ENCODE results near the gene RPL6.

RPL6 gene

DNA sequence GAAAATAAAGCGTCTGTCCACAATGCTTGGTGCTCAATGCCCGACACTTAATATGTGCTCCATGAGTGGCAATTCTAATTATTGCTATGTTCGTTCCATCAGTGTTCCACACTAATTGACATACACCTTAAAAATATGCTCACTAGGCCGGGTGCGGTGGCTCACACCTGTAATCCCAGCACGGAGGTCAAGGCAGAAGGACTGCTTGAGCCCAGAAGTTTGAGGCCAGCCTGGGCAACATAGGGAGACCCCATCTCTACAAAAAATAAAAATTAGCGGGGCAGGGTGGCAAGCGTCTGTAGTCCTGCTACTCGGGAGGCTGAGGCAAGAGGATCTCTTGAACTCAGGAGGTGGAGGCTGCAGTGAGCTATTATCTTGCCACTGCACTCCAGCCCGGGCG, 26.5 kb downstream of the RPL6 start:
- H3K4me3 ChIP-seq (ENCODE audit: low read length) = peak overlapping the region; percentile 55
- DNase-seq (ENCODE audit: low read depth) = no peak
- TF ChIP-seq CTCF (IDR thresholded peaks at IDR 0.05; ENCODE audit: insufficient read depth, low read depth, low read length, missing control alignments) = no peak

DNA sequence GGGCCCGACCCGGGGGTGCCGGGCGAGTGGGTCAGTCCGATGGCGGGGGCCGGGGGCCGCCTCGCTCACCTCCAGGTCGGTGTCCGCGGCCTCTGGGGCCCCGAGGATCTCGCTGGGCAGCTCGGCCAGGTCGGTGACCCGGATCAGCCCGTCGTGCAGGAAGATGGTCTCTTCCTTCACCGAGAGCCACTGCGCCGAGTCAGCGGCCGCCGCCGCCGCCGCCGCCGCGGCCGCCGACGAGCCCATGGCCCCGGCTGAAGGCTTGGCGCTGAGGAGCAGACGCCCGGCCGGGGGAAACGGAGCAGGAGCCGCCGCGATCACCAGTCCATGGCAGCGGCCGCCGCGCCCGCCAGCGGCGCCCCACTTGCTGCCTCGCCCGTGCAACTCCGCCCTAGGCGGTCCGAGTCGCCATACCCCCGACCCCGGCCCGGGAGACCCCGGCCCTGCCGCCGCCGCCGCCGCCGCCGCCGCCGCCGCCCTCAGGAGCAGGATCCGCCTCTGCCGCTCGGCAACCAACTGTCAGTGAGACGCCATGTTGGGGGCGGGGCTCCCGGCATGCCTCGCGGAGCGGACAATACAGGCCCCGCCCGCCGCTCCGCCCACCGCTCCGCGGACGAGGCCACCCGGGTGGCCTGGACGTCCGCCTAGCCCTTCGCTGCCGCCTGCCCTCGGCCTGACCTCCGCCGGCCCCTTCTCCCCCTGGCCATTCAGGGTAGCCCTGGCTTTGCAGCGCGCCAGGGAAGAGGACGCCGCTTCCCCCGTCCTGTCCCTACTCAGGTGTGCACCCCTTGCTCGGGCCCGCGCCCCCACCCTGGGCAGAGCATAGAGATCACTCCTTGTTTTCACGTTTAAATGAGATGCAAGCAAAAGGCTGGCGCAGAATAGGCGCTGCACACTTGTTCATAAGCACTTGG, 27.3 kb downstream of the RPL6 start, which contains the start of gene HECTD4:
HECTD4 (minus strand) TSS at position 549 of the 914 bp plus-strand sequence; CDS start at position 246, 303 bp downstream.
- H3K4me3 ChIP-seq (ENCODE audit: low read length) = peak within 1 kb of the TSS; percentile 68
- no peak for TF ChIP-seq CTCF (IDR thresholded peaks at IDR 0.05; ENCODE audit: insufficient read depth, low read depth, low read length, missing control alignments)
- peak; percentile 87 for DNase-seq (ENCODE audit: low read depth)

DNA sequence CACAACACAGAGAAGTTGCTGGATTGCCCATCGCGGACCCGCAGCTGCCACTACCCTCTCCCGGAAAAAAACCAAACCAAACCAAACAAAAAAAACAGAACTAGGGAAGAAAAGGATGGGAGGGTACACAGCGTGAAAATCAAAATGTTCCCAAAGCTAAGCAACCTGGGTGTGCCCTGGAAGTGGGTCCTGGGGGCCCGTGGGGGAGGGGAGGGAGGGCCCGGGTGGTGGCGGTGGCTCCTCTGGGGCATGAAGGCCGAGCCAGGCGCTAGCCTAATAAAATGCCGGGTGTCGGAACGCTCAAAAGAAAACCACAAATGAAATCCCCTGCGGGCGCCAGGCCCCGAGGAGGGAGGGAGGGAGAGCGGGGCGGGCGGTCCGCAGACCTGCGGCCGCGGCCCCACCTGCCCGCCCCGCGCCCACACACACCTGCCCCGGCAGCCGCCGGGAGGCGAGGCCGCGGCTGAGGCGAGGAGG, 28.0 kb downstream of the RPL6 start:
- peak; percentile 18 for DNase-seq (ENCODE audit: low read depth)
- no peak for TF ChIP-seq CTCF (IDR thresholded peaks at IDR 0.05; ENCODE audit: insufficient read depth, low read depth, low read length, missing control alignments)

GRCh38 chr12:112380663-112381405, 28.6 kb downstream of the RPL6 start:
- no peak for DNase-seq (ENCODE audit: low read depth)
- TF ChIP-seq CTCF (IDR thresholded peaks at IDR 0.05; ENCODE audit: insufficient read depth, low read depth, low read length, missing control alignments) = no peak
- peak overlapping the region; percentile 68 for H3K4me3 ChIP-seq (ENCODE audit: low read length)

More for the DNA sequence above, 28.0 kb downstream of the RPL6 start:
- H3K4me3 ChIP-seq (ENCODE audit: low read length) = peak overlapping the region; percentile 68

DNA sequence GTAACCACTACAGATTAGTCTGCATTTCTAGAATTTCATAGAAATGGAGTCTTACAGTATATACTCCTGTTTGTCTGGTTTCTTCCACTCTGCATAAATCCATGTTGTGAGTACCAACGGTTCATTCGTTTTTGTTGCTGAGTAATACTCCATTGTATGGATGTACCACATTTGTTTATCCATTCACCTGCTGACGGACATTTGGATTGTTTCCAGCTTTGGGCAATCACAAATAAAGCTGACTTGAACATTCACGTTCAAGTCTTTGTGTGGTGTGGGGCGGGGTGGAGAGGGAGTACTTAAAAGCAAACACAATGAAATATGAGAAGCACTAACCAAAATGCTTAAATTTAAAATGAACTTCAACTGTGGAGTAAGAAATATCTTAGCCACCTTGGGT, 34.3 kb downstream of the RPL6 start:
- H3K4me3 ChIP-seq (ENCODE audit: low read length) = no peak overlapping the region
- peak; percentile 67 for DNase-seq (ENCODE audit: low read depth)
- TF ChIP-seq CTCF (IDR thresholded peaks at IDR 0.05; ENCODE audit: insufficient read depth, low read depth, low read length, missing control alignments) = no peak

- H3K4me3 ChIP-seq (ENCODE audit: low read length) = no peak overlapping the region
- TF ChIP-seq CTCF (IDR thresholded peaks at IDR 0.05; ENCODE audit: insufficient read depth, low read depth, low read length, missing control alignments) = no peak
- no peak for DNase-seq (ENCODE audit: low read depth)
Measured at GRCh38 chr12:112374166-112374740, 35.2 kb downstream of the RPL6 start.
